DOHH2 (cell line): ENCODE results near the gene MEF2A.

Experiments
- H3F3A ChIP-seq: fragments of 200-600 bp; sonication (generic), shearing (Covaris generic); 2 replicates; pipeline ENCODE4 v1.6.0; 2016; ENCODE audit warnings: antibody characterized with exemption, mild to moderate bottlenecking; ENCODE audit not compliant: control insufficient read depth, insufficient read depth
- H3K27ac ChIP-seq: fragments of 200-600 bp; sonication (generic); 2 replicates; pipeline ENCODE4 v1.5.1; 2014; ENCODE audit warnings: low read depth, mild to moderate bottlenecking, low read length, moderate library complexity
- H3K27me3 ChIP-seq: fragments of 200-600 bp; sonication (generic); 2 replicates; pipeline ENCODE4 v1.6.1; 2014; ENCODE audit warnings: mild to moderate bottlenecking, low read length, mixed read lengths; ENCODE audit not compliant: control insufficient read depth
- H3K36me3 ChIP-seq: fragments of 200-600 bp; sonication (generic); 2 replicates; pipeline ENCODE4 v1.6.1; 2014; ENCODE audit warnings: mild to moderate bottlenecking, low read length, moderate library complexity, mixed read lengths; ENCODE audit not compliant: control insufficient read depth
- H3K4me1 ChIP-seq: fragments of 200-600 bp; sonication (generic); 2 replicates; pipeline ENCODE4 v1.6.1; 2014; ENCODE audit warnings: mild to moderate bottlenecking, low read length, mixed read lengths; ENCODE audit not compliant: control insufficient read depth
- H3K4me2 ChIP-seq: fragments of 200-600 bp; sonication (generic); 2 replicates; pipeline ENCODE4 v1.6.0; 2014; ENCODE audit warnings: mild to moderate bottlenecking, low read length, moderate library complexity
- H3K4me3 ChIP-seq: fragments of 200-600 bp; sonication (generic); 2 replicates; pipeline ENCODE4 v1.5.1; 2014; ENCODE audit warnings: mild to moderate bottlenecking, low read length, mixed read lengths
- H3K79me2 ChIP-seq: fragments of 200-600 bp; sonication (generic); 2 replicates; pipeline ENCODE4 v1.6.1; 2014; ENCODE audit warnings: mild to moderate bottlenecking, low read length, mixed read lengths; ENCODE audit not compliant: control insufficient read depth
- H3K9me2 ChIP-seq: fragments of 200-600 bp; sonication (generic); replicated peaks from 2 replicates; pipeline ENCODE4 v1.6.1; 2014; ENCODE audit warnings: mild to moderate bottlenecking, low read length, mixed read lengths; ENCODE audit not compliant: control insufficient read depth
- H3K9me3 ChIP-seq: fragments of 200-600 bp; sonication (generic); 2 replicates; pipeline ENCODE4 v1.6.1; 2014; ENCODE audit warnings: antibody characterized with exemption, low read length, mixed read lengths; ENCODE audit not compliant: control insufficient read depth, insufficient read depth
- H4K20me1 ChIP-seq: fragments of 200-600 bp; sonication (generic); 2 replicates; pipeline ENCODE4 v1.6.0; 2014; ENCODE audit warnings: low read depth, mild to moderate bottlenecking, antibody characterized with exemption, low read length, moderate library complexity; ENCODE audit not compliant: control insufficient read depth, insufficient read depth
- CTCF ChIP-seq: fragments of 200-600 bp; sonication (generic); IDR thresholded peaks from one replicate; pipeline ENCODE4 v1.5.1; 2014; ENCODE audit warnings: antibody characterized with exemption, mild to moderate bottlenecking, low read depth, low read length; ENCODE audit not compliant: poor library complexity, severe bottlenecking
- EZH2phosphoT487 ChIP-seq: fragments of 200-600 bp; sonication (generic); IDR thresholded peaks from 2 replicates; pipeline ENCODE4 v1.6.1; 2017; ENCODE audit warnings: borderline replicate concordance, mild to moderate bottlenecking, antibody characterized with exemption, low read length, moderate library complexity, mixed read lengths

Gene MEF2A

GRCh38 chr15:99613887-99614647 is 48.3 kb downstream of the MEF2A start:
- Histone ChIP-seq H3K4me2 (no peak overlapping the region), H3K9me2 (no peaks in the 10 kb centered on the region), H3K79me2 (peaks cover 99% of the 10 kb centered on the region), H3K9me3 (no peaks in the 10 kb centered on the region), H3F3A (peaks cover 3% of the 10 kb centered on the region; the same call in 1 of the 2 replicates), H4K20me1 (peaks cover 9% of the 10 kb centered on the region), H3K4me3 (no peak overlapping the region), H3K27ac (no peak overlapping the region), H3K27me3 (no peaks in the 10 kb centered on the region), H3K36me3 (peaks cover 42% of the 10 kb centered on the region), H3K4me1 (peaks cover 26% of the 10 kb centered on the region)
- no peak for TF ChIP-seq EZH2phosphoT487
- no peak for TF ChIP-seq CTCF

GRCh38 chr15:99614749-99615288 is 49.0 kb downstream of the MEF2A start:
- peaks cover 99% of the 10 kb centered on the region for H3K79me2 ChIP-seq
- H3K9me2 ChIP-seq: no peaks in the 10 kb centered on the region
- peaks cover 26% of the 10 kb centered on the region for H3K4me1 ChIP-seq
- no peak overlapping the region for H3K4me3 ChIP-seq
- peaks cover 3% of the 10 kb centered on the region; the same call in 1 of the 2 replicates for H3F3A ChIP-seq
- H3K4me2 ChIP-seq: no peak overlapping the region
- H3K9me3 ChIP-seq: no peaks in the 10 kb centered on the region
- TF ChIP-seq CTCF (no peak), EZH2phosphoT487 (no peak)
- peaks cover 9% of the 10 kb centered on the region for H4K20me1 ChIP-seq
- no peak overlapping the region for H3K27ac ChIP-seq
- no peaks in the 10 kb centered on the region for H3K27me3 ChIP-seq
- peaks cover 40% of the 10 kb centered on the region for H3K36me3 ChIP-seq

- H4K20me1 ChIP-seq: peaks cover 9% of the 10 kb centered on the region
- TF ChIP-seq EZH2phosphoT487 (no peak), CTCF (no peak)
These were observed 49.7 kb downstream of the MEF2A start for GRCh38 chr15:99615460-99615859.

More at GRCh38 chr15:99615460-99615859, 49.7 kb downstream of the MEF2A start:
- peaks cover 45% of the 10 kb centered on the region for H3K36me3 ChIP-seq
- H3K4me3 ChIP-seq: no peak overlapping the region
- peaks cover 26% of the 10 kb centered on the region for H3K4me1 ChIP-seq
- H3K27ac ChIP-seq: no peak overlapping the region
- no peaks in the 10 kb centered on the region for H3K9me3 ChIP-seq
- no peaks in the 10 kb centered on the region for H3K9me2 ChIP-seq
- peaks cover 2% of the 10 kb centered on the region; the same call in 1 of the 2 replicates for H3F3A ChIP-seq
- no peak overlapping the region for H3K4me2 ChIP-seq
- H3K27me3 ChIP-seq: no peaks in the 10 kb centered on the region
- H3K79me2 ChIP-seq: peaks cover 100% of the 10 kb centered on the region
